Stimulated activated CD4-positive, alpha-beta T cell treated with anti-CD3 and anti-CD28 coated beads, TNF-alpha, amount 100 ng/mL, for 1 hour (primary cell): ENCODE measurements around the gene HNRNPA3.
"Not testable (repeated sequence)": the region's sequence is repeated elsewhere in the genome, so short reads cannot be mapped to it uniquely, and the experiment has no call there.

Experiments
- DNase-seq, 3 donors: peaks; one replicate each; pipeline ENCODE4 v3.0.0-alpha.2; 2020; ENCODE audit warnings: low read depth in 3 of 3, low spot score in 1 of 3

The HNRNPA3 gene

DNA sequence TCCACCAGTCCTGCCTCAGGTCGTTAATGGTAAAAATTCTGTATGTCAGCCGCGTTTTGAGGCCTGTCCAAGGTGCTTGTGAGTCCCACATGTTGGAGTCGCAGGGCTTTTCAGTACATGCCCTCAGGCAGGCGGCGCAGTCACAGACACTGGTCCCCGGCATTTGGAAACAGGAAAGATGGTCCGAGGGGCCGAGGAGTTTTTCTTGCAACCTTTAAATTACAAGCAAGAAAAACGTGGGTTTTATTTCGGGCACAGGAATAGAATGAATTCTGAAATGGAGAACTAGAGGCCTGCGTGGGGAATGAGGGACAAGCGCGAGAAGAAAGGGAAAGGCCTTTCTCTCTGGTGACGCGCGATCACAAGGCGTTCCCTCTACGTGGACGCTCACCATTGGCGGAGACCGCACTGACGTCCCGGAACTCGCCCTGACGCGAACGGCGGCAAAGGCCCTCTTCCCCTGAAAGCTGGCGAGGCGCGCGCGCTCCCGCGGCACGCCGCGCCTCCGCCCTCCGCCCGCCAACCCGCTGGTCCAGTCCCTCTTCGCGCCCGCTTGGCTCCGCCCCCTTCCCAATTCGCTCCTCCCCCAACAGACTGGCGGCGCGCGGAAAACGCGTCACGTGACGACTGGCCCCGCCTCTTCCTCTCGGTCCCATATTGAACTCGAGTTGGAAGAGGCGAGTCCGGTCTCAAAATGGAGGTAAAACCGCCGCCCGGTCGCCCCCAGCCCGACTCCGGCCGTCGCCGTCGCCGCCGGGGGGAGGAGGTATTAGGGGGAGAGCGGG, at the start of gene HNRNPA3:
TSS of gene HNRNPA3 (plus strand) at position 689 of the 785 bp plus-strand sequence. CDS start at position 695, 6 bp downstream.
- DNase-seq: peak; percentile 99 to 100 (median 100)

DNA sequence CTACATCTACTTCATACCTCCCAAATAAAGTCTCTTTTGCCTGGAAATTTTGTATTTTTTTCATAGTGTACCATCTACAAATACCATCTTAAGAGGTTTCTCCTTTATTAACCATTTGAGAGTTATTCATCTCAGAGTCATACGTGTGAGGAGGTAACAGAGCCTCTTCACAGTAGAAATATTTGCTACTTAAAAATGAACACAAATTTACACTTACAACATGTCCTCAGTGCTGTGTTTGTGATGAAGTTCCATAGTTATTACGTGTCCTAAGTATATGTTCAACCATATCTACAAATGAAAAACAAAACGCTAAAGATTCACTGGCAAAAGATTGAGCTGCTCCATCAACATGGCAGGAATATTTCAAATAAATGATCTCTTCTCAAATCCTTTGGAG, 48.5 kb upstream of the HNRNPA3 start:
- DNase-seq: no peak

DNA sequence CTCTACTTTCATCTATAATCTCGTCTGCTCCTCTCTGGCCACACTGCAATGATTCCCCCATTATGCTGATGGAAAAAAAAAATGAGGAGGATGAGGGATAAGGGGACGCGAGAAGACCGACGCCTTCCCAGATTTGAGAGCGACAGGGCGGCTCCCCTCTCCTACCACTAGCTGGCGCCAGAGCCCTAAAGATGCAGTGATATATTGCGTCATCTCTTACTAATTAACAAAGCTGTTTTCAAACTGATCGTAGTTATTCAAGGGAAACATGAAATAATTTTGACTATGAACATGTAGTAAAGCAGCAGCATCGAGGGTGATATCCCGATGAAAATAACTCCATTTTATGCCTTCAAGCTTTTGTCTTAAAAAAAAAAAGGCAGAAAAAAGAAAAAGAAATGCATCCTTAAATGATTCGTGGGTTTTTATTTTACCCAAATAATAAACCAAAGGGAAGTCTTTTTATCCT, 48.0 kb upstream of the HNRNPA3 start:
- DNase-seq: peak; percentile 29 to 70 (median 67)

DNA sequence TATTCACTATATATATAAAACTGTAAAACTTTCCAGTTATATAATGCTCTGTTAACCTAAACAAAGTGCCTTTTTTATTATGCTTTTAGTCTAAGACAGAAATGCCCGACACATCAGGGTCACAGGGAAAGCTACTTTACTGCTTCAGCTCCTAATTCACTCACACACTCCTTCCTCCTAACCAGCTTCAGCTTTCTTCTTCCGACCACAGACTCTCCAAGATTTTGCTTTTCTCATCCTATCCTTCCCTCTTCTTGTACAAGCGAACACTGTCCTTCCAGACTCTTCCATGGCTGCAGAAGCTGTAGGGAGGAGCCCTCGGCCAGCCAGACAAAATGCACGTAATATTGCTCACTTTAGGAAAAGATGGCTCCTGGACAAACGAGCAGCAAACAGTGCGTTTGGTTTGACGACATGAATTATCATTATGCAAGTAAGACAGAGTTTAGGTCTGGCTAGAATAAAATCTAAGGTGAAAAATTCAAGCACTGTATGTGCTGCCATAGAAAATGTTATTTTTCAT, 47.5 kb upstream of the HNRNPA3 start:
- DNase-seq: no peak

DNA sequence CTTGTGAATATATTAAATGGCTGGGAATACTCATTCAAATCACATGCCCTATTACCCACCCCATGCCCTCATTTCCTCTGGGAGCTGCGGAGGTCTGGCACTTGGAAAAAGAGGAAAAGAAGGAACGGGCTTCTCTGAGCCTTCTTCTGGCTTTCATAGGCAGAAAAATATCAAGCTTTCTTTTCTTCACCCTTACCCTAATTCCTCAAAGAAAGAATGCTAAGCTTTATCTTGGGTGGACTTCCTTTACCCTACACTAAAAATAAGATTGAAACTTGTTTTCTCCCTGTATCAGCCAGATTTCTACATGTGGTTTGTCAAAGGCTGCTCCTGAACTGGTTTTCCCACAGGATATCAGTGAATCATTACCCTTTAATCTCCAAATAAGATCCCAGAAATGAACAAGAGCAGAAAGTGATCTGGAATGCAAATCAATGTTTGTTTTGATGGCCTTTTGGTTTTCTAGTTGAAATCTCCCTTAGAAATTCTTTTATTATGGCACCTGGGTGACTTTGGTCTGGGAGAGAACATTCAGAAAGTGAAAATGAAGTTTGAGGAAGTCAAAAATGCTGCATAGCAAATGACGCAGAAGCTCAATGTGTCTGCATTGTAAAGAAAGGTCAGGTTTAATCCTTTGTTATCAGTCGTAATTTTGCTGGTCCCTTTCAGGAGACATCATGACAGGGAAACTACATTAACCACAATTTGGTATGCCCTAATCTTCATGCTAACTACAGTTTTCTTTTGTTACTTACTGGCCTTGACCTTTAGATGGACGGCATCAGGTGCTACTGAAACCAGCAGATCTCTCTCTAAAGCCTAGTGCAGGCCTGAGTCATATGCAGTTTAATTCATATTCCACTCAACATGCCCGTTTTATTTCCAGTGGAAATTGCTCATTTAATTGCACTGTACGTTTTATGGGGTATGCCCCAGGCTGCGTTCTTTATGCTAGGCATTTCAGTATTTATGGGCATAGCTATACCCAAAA, 46.6 kb upstream of the HNRNPA3 start:
- no peak for DNase-seq

DNA sequence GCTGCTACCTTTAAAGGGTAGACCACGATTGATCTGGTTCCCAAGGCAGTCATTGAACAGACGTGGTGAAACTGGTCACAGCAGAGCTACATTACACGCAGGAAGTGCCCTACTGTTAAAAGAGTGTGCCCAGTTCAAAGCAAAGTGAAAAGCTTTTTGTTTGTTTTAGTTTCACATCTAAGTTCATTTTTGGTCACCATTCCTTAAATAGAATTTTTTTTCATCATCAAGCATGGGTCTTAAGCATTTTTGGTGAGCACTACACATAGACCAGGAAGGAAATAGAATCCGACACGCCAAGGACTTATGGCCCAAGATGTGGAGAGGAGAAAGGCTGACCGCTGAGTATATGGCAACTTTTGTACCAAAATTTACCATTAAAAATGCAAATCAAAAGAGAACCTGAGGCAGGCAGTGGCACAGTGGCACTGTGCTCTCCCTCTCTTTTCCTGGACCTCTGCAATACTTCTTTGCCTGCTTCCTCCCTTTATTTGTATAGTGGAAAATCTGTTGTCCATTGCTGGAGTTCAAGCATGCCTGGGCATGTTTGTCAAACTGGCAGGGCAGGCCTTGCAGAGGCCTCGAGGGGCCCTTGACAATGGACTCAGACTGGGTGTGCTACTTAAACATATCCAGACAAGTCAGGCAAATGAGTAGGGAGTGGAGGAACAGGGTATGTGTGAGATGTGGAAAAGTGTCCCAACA, 42.6 kb upstream of the HNRNPA3 start:
- DNase-seq: no peak

DNA sequence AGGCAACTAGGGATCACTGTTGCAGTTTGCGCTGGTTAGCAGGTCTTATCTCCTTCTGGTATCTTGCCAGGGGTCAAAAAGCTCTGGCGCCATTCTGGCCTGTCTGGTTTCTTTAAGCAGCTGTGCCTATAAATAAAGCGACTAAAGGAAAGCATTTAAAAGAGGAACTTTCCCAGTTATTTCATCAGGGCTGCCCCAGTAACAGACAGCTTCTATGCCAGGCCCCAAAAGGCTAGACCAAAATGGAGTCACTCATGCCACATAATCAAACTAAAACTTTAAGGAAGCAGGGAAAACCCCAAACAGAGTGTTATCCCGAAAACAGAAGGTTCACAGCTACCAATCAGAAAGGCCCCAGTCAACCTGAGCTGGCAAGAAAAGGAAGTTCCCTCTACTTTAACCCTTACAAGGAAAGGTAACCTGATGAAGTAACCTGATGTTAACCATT, 41.2 kb upstream of the HNRNPA3 start:
- DNase-seq: no peak

DNA sequence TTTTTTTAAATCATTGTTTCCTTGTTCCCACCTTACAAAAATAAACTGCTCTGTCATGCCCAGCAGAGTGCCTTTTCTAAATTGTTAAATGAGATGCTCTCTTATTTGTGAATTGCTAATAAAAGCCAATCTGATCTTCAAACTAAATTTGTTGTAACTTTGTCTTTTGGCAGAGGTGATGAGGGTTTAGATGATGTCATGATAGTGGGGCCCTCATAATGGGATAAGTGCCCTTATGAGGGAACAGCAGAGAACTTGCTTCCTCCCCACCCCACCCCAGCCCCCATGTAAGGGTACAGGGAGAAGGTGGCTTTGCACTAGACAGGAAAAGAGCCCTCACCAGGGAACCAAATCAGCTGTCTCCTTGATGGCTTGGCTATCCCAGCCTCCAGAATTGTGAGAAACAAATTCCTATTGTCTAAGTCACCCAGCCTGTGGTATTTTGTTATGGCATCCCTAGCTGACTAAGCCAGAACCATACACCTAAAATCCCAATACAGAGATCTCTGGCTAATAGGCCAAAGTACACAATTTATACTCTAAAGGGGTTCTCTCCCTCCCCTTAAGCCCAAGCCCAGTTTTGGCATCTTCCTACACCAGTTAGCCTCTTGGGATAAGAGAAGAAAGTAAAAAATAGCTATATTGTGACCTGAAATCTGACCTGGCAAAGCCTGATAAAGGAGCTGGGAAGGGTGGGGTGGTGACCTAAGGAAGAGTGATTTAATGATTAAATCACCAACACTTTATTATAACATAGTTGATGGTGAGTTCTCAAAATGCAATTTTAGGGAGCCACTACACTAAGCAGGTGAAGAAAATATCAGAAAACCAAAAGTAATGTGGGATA, 40.3 kb upstream of the HNRNPA3 start:
- DNase-seq: no peak

DNA sequence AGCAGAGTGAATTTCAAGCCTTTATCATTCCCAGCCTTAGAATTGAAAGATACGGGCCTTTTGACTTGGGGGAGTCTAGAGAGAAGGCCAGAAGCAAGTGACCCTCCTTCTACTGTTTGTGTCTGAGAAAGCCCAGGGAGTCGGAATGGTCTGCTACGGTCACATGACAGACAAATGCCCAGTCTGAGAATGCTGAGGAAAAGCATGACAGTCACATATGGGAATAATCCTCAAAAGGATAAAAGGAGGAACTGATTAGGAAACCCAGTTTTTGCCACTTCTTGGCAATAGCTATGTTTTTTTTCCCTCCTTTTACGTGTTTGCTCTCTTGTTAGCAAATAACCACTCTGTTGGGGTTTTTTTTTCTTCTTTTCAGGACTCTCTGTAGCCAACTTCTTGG, 38.1 kb upstream of the HNRNPA3 start:
- no peak for DNase-seq

DNA sequence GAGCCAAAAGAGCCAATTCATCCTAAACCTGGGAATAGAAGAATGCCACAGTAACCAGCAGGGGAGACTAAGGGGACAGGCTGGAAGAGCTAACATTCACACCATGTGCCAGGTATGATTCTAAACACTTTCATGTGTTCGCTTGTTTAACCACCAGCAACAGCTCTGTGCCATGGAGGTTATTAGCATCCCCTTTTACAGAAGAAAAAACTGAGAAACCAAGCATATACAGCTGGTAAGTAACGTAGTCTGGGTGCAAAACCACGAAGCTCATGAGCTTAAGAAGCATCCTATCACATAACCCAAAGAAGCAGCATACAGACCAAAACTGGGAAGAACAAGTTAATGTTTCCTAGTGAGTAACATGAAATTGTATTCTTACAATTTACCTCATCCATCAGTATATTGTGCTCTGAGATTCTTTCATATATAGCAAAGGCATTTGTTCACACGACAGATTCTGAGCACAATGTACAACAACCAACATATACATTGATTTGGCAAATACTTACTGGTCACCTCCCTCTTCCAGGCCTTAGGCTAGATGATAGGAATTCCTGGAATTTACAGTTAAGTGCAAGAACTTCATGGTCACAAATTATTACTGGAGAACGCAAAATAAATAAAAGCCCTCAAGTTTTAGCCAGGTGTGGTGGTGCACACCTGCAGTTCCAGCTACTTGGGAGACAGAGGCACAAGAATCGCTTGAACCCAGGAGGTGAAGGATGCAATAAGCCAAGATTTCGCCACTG, 36.5 kb upstream of the HNRNPA3 start:
- no peak for DNase-seq

DNA sequence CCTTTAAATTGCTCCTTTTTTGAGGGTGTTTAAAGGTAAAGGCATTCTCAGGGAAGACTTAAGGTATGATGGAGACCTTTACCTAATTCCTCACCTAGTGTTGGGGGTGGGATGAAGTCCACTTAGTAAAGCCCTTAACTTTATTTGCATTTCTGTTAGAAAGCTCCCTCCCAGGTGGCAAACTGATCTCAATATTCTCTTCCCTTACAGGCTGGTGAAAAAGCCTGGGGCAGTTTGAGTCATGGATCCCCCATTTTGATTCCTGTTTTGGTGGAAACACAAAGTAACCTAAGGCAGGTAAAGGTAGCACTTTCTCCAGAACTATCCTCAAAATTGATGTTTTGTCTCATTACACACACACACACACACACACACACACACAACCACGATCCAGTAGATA, 33.8 kb upstream of the HNRNPA3 start:
- no peak for DNase-seq

DNA sequence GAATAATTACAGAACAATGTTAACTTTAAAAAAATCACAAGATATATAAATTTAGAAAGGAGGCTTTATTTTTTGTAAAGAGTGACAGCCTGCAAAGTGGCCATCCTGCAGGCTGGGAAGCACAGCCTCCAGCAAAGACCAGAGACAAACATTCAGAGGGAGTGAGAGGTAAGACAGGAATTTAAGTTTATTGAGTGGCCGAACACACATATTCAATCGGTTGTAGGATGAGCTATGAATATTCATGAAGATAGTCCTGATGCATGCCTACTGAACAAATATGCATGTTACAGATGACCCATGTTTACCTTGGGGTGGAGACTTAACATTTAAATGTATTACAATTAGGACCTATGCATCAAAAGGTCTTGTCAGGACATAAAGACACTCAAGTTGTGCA, 33.4 kb upstream of the HNRNPA3 start:
- DNase-seq: no peak

DNA sequence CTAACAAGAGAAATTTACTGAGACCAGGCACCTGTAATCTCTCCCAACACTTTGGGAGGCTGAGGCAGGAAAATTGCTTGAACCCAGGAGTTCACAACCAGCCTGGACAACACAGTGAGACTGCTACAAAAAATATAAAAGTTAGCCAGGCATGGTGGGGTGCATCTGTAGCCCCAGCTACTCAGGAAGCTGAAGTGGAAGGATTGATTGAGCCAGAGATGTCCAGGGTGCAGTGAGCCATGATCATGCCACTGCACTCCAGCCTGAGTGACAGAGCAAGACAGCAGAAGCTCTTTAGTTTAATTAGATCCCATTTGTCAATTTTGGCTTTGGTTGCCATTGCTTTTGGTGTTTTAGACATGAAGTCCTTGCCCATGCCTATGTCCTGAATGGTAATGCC, 32.9 kb upstream of the HNRNPA3 start:
- DNase-seq: not testable (repeated sequence)

DNA sequence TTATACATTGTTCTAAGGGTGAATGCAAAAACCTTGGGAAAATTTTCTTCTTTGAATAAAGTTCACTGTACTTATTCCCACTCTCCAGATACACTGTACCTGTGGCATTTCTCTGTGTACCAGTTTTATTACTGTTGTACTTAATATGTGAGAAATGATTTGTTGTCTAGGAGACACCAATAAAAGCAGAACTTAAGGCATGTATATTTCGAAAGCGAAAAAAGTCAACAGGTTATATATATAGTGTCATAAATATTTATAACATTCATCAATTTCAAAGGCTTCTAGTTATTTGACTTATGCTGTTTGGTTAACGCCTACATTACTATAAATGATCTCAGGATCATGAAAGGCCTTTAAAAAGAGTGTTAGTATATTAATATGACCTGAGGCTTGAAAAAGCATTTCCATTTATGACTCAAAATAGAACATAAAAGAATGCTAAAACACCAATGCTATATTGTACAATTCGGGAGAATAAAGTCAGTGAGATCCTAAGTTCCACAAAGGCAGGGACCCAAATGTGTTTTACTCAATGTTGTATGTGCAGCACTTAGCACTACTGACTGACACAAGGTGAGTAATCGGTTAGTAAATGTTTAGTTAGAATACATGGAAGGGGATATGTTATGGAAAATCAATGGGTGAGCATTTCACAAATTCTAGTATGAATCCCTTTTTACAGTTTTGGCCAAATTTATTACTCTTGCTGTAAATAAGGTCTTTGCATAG, 32.2 kb upstream of the HNRNPA3 start:
- DNase-seq: no peak

DNA sequence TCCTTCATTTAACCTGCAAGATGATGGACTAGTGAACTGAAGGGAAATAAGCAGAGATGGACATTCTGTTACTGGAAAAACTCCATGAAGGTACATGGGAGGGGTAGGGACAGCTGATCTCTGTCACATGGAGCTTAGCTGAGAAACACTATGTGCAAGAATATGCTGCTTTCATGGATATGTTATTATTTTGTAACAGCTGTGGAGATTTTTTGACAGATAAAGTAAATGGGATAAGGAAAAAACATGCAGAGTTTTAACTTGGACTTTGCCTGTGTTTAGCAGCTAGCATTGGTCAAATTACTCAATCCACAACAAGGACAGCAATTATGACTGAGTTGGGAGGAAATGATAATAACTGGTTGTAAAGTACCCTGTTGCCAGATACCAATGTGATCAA, 28.7 kb upstream of the HNRNPA3 start:
- no peak for DNase-seq

DNA sequence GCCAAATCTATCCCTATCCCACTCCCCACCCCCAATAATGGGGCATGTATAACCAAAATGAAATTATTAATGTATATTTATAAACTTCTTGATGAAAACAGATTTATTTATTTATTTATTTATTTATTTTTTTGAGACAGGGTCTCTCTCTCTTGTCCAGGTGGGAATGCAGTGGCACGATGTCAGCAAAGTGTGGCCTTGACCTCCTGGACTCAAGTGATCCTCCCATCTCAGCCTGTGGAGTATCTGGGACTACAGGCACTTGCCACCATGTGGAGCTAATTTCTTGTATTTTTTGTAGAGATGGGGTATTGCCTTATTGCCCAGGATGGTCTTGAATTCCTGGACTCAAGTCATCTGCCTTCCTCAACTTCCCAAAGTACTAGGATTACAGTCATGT, 28.0 kb upstream of the HNRNPA3 start:
- no peak for DNase-seq

DNA sequence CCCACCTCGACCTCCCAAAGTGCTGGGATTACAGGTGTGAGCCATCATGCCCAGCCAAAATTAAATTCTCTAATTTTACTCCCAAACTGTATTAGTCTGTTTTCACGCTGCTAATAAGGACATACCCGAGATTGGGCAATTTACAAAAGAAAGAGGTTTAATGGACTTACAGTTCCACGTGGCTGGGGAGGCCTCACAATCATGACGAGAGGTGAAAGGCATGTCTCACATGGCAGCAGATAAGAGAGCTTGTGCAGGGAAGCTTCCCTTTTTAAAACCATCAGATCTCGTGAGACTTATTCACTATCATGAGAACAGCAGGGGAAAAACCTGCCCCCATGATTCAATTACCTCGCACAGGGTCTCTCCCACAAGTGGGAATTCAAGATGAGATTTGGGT, 26.6 kb upstream of the HNRNPA3 start:
- not testable (repeated sequence) for DNase-seq

DNA sequence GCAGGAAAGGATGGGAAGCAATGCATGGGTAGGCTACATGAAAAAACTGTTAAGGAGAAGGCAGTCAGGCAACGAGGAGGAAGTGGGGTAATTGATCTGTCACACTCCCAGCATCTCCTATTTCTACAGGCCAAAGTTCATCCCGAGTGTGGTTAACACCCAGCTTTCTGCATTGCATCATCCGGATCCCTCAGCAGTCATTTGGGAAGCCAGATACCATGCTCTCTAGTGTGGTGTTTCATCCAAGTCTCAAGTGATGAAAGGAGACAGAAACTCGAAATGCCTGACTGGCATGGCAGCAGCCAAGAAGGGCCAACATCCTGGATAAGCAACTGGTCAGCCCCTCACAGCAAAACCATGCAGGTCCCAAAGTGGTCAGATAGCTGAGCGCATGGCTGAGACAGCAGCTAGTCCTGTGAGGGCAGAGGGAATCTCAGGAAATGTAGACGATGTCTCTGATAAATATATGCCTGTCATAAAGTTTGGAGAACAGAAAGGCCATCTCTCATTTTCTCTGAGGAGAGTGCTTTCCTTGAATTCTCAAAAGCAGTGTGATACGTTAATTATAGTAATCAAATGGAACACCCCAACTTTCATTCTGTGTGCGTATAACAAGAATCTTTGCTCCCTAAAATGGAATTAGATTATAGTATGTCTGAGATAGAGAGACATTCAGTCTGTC, 24.8 kb upstream of the HNRNPA3 start:
- no peak for DNase-seq
